Naive thymus-derived CD8-positive, alpha-beta T cell (primary cell): Measurements from ENCODE around the gene KCNQ1OT1. TPM values are rescaled to one million over a fixed set of nuclear protein-coding genes. Genes with fewer than 3 reads are reported as not detected.

Source experiments
- ATAC-seq, 2 donors: fragments of 150-1000 bp; cut with Tn5 transposase in 1 of 2; sonication (Bioruptor Pico), chemical (Tn5 transposase) in 1 of 2; 1 replicate in 1 of 2; 2 replicates in 1 of 2; pipeline ENCODE4 v1.10.0; 2021; ENCODE audit warnings: mild to moderate bottlenecking in 2 of 2, moderate library complexity in 2 of 2
- POLR2A ChIA-PET: fragments of 350-600 bp; sonication (Branson Sonifier 250); formaldehyde crosslinking; loops from one replicate; lab custom pipeline; 2021; ENCODE audit warnings: antibody characterized with exemption; lab: Charles Lee
- DNase-seq, 10 donors: peaks; one replicate each; pipeline versions ENCODE4 v3.0.0 to v3.0.0-alpha.2; 2020 to 2022
- H3K27ac Mint-ChIP-seq, 10 donors: one replicate each; pipeline ENCODE4 v1.8.0; 2020 to 2022; ENCODE audit warnings: mild to moderate bottlenecking in 10 of 10, mixed read lengths in 10 of 10, moderate library complexity in 4 of 10, inconsistent platforms in 1 of 10
- H3K27me3 Mint-ChIP-seq, 5 donors: one replicate each; pipeline ENCODE4 v1.8.0; 2021 to 2022; ENCODE audit warnings: mixed read lengths in 5 of 5
- H3K36me3 Mint-ChIP-seq, 3 donors: one replicate each; pipeline ENCODE4 v1.8.0; 2020 to 2022; ENCODE audit warnings: mixed read lengths in 3 of 3, mild to moderate bottlenecking in 2 of 3, inconsistent platforms in 1 of 3
- H3K4me1 Mint-ChIP-seq, 4 donors: one replicate each; pipeline ENCODE4 v1.8.0; 2021 to 2022; ENCODE audit warnings: mixed read lengths in 4 of 4
- H3K4me3 Mint-ChIP-seq, 10 donors: one replicate each; pipeline ENCODE4 v1.8.0; 2020 to 2022; ENCODE audit warnings: mild to moderate bottlenecking in 10 of 10, mixed read lengths in 10 of 10, moderate library complexity in 6 of 10, inconsistent platforms in 1 of 10
- H3K9me3 Mint-ChIP-seq, 9 donors: one replicate each; pipeline ENCODE4 v1.8.0; 2020 to 2022; ENCODE audit warnings: mixed read lengths in 9 of 9, mild to moderate bottlenecking in 3 of 9, inconsistent platforms in 1 of 9, moderate library complexity in 1 of 9
- polyA plus RNA-seq, 3 donors: library from polyadenylated mRNA; unstranded; fragments of 300-500 nt; fragmentation: Illumina TruSeq; gene quantifications; one replicate each; pipeline ENCODE4 v1.2.3, GENCODE V29; 2021
- total RNA-seq, 8 experiments: library from RNA in 2 of 8; stranded (reverse) in 2 of 8; gene quantifications; one replicate each; pipeline ENCODE4 v1.2.3 and lab custom pipeline; 2021 to 2026

The KCNQ1OT1 gene
- total RNA-seq (under 1 TPM; 0.21 to 0.22 TPM), polyA plus RNA-seq (under 1 TPM; 0.03 to 0.05 (median 0.05) TPM), total RNA-seq (lab: John Stamatoyannopoulos, UW) (11.6 to 39.2 (median 17.1) reads per million in 6 experiments)

DNA sequence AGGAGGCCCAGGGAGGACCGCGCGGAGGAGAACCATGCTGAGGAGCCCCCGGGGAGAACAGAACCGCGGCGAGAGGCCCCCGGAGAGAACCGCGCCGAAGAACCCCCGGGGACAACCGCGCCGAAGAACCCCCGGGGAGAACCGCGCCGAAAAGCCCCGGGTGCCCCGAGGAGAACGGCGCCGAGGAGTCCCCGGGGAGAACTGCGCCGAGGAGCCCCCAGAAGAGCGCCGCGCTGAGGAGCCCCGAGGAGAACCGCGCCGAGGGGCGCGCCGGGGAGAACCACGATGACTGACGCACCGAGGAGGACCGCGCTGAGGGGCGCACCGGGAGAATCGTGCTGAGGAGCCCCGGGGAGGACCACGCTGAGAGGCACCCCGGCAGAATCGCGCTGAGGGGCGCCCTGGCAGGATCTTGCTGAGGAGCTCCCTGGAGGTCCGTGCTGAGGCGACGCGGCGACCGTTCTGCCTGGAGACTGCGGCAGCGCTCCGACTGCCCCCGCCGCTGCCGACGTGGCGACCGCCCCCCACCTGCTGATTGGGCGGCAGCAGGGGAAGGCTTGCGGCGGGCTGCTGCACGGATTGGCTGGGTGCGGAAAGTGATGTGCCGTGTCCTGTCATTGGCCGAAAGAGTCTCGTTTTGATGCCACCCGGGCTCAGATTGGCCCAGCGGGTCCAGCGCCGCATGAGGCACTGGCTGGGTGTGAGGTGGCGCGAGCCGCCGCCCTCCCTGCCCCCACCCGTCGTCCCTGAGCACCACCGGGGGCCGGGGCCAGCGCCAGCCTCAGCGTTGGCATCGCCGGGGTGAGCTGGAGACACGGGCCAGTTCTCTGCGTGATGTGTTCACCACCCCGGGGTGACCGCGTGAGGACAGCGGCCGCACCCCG, at the start of gene KCNQ1OT1:
KCNQ1OT1 (minus strand) TSS at position 464 of the 884 bp plus-strand sequence.
- Mint-ChIP-seq H3K27me3 (no peaks in the 10 kb centered on the region), H3K4me1 (peaks cover 1 to 19% (median 10%) of the 10 kb centered on the region in 4 donors), H3K9me3 (peaks cover 0 to 6% (median 0%) of the 10 kb centered on the region in 9 donors), H3K36me3 (peaks cover 0 to 14% (median 10%) of the 10 kb centered on the region in 3 donors), H3K27ac (peak within 1 kb of the TSS in 6 of 10 donors; percentile 10 to 80 (median 64)), H3K4me3 (peak within 1 kb of the TSS; percentile 64 to 88 (median 77))
- POLR2A ChIA-PET = no interaction called here
- DNase-seq (peak; percentile 77 to 93 (median 85)), ATAC-seq (peak; percentile 94 to 95)

DNA sequence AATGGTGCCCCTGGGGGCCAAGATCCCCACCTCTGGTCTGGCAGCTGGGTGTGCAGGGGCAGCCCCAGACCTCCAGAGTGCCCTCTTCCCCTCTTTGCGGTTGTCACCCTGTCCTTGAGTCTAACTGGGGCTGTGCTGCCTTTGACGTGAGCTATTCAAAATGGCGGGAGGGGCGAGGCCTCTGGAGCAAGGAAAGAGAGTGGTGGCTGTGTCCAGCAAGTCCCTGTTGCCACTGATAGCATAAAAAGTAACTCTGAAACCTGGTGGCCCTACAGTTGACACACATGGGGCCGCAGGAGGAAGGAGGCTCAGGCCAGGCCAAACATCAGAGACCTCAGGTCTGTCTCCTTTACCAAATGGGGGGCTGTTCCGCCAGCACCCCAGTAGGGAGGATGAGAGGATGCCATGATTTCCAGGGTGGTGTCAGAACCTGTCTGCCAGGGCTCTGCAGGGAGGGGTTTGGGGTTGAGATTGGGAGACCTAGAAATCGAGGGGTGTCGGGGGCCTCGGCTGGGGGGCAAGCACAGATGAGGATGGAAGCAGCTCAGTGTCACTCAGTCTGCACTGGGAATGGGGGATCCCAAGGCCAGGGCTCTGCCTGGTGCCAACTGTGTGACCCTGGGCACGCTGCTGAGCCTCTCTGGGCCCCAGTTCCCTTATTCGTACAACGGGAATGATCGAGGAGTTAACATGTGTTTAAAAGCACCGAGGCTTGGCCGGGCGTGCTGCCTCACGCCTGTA, 49.2 kb upstream of the KCNQ1OT1 start:
- ATAC-seq = no peak
- H3K27me3 Mint-ChIP-seq = no peaks in the 10 kb centered on the region
- POLR2A ChIA-PET = no interaction called here
- no peak overlapping the region for H3K27ac Mint-ChIP-seq
- no peak overlapping the region for H3K4me3 Mint-ChIP-seq
- peak in 2 of 10 donors; percentile 0 to 32 for DNase-seq
- H3K36me3 Mint-ChIP-seq = peaks cover 4 to 22% (median 16%) of the 10 kb centered on the region in 3 donors
- peaks cover 0 to 7% (median 0%) of the 10 kb centered on the region in 4 donors for H3K4me1 Mint-ChIP-seq
- peaks cover 0 to 12% (median 0%) of the 10 kb centered on the region in 9 donors for H3K9me3 Mint-ChIP-seq

DNA sequence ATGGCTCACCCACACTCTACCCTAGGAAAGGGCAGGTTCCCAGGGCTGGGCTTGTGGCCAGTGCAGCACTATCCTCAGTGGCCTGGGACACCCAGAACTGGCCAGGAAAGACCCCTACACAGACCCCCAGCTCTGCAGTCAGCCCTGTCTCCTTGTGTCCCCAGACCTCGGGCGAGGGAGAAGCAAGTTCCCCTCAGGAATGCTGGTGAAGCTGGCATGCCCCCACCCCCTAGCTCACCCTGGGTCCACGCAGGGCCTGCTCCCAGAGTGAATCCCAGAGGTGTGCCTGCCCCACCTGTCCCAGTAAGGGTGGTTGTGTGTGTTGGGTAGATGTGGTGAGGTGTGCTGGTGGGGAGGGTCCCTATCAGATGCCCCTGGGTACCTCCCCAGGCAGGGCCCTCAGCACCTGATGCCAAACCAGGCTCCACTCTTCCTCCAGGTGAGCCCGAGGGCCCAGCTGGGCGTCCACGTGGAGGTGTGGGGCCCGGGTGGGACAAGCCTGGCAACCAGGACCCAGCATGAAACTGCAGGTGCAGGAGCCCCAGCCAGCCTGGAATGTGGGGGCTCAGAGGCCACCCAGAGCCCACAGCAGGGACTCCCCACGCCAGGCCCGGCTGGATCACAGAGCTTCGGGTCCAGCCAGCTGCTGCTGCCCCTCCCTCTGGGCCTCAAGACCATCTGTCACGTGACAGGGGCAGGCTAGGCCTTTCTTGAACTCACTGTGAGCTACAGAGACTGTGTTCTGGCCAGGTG, 48.4 kb upstream of the KCNQ1OT1 start:
- Mint-ChIP-seq H3K36me3 (peaks cover 0 to 16% (median 13%) of the 10 kb centered on the region in 3 donors), H3K4me1 (peaks cover 0 to 3% (median 0%) of the 10 kb centered on the region in 4 donors), H3K27me3 (no peaks in the 10 kb centered on the region), H3K9me3 (peaks cover 0 to 4% (median 0%) of the 10 kb centered on the region in 9 donors), H3K27ac (no peak overlapping the region), H3K4me3 (no peak overlapping the region)
- DNase-seq (peak in 2 of 10 donors; percentile 0 to 53), ATAC-seq (no peak)
- POLR2A ChIA-PET = no interaction called here

DNA sequence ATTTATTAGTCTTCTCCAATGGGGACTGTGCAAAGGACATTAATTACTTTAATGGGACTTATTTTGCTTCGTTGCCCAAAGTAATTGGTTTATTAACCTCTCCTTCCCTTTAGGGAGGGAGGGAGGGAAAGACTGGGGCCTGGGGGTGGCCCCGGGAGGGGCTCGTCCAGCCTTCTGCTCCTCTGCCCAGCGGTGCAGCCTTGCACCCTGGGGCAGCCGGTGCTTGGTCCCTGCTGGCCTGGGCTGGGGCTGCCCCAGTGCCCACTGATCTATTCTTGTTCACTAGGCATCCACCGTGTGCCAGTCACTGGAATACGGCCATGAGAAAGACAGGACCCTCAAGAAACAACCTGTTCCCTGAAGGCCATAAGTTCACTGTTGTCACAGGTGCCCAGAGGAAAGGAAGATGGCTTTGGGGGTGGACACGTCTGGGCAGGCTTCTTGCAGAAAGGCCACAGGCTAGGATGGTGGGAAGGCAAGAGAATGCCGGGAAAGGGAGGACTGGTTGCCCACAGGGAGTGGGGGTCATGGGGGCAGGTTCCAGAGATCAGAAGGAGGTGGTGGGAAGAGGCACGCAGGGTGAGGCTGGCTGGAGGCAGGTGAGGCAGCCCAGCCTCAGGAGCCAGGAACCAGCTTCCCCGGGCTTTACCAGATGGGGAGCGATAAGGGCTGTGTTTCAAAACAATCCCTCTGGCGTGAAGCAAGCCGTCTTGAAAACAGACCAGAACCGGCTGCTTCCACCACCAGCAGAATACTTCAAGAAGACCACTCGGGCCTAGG, 47.6 kb upstream of the KCNQ1OT1 start:
- DNase-seq (peak in 2 of 10 donors; percentile 0 to 37), ATAC-seq (no peak)
- H3K27ac Mint-ChIP-seq = no peak overlapping the region
- H3K27me3 Mint-ChIP-seq = no peaks in the 10 kb centered on the region
- POLR2A ChIA-PET = no interaction called here
- H3K4me1 Mint-ChIP-seq = peaks cover 0 to 3% (median 0%) of the 10 kb centered on the region in 4 donors
- no peaks in the 10 kb centered on the region for H3K9me3 Mint-ChIP-seq
- H3K4me3 Mint-ChIP-seq = no peak overlapping the region
- peaks cover 0 to 13% (median 11%) of the 10 kb centered on the region in 3 donors for H3K36me3 Mint-ChIP-seq

DNA sequence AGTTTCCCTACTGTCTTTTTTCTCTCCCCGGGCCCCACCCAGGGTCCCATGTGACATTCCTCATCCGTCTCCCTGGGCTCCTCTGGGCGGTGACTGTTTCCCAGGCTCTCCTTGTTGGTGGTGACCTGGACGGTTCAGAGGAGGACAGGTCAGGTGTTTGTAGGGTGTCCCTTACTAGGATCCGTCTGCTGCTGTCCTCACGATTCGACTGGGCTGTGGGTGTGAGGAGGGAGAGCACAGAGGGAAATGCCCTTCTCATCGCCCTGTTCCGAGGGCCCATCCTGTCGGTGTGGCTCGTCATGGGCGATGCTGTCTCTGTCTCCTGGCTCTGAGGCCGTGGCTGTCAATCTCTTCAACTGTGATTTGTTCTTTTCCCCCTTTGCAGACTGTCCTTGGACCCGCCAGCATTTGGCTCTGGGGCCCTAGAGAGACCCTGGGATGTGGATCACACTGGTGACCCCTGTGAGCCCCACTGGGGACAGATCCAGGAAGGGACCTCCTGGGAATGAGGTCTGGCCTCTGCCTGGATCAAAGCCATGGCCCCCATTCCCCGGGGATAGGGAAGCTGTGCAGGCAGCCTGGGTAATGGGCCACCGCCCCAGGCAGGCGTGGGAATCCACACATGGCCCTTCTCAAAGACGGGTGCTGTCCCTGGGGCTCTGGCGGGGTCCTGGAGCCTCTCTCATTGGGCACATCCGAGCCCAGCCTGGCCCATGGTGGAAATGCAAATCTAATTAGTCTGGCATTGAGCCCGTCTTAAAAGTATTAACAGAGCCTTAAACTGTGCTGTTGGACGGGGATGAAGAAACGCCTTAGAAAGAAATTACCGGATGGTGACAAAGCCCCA, 46.8 kb upstream of the KCNQ1OT1 start:
- no peak for ATAC-seq
- H3K9me3 Mint-ChIP-seq = no peaks in the 10 kb centered on the region
- no peak overlapping the region for H3K4me3 Mint-ChIP-seq
- H3K27me3 Mint-ChIP-seq = no peaks in the 10 kb centered on the region
- H3K36me3 Mint-ChIP-seq = peaks cover 0 to 13% (median 5%) of the 10 kb centered on the region in 3 donors
- peak in 2 of 10 donors; percentile 1 to 53 for DNase-seq
- peaks cover 0 to 2% (median 0%) of the 10 kb centered on the region in 4 donors for H3K4me1 Mint-ChIP-seq
- no peak overlapping the region for H3K27ac Mint-ChIP-seq
- POLR2A ChIA-PET = no interaction called here

DNA sequence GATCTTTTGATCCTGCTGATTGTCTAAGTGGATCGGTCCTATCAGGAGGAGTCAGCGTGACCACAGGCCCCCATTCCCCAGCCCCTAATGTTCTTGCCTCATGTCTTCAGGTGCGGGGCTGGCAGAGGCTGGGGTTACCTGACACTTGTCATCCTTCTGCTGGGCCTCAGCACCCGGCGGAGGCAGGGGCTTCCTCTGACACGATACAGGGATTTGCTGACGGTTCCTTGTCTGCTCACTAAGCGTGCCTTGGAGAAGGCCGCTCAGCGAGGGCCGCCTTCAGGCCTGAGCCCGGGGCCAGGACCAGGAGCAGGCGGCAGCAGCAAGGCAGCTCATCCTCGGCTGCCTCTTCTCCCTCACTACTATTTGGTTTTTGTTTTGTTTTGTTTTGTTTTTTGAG, 45.7 kb upstream of the KCNQ1OT1 start:
- DNase-seq (peak in 1 of 10 donors; percentile 48), ATAC-seq (no peak)
- Mint-ChIP-seq H3K4me1 (peaks cover 0 to 3% (median 0%) of the 10 kb centered on the region in 4 donors), H3K4me3 (no peak overlapping the region), H3K9me3 (no peaks in the 10 kb centered on the region), H3K36me3 (peaks cover 0 to 10% (median 5%) of the 10 kb centered on the region in 3 donors), H3K27ac (no peak overlapping the region), H3K27me3 (no peaks in the 10 kb centered on the region)
- POLR2A ChIA-PET = no interaction called here

DNA sequence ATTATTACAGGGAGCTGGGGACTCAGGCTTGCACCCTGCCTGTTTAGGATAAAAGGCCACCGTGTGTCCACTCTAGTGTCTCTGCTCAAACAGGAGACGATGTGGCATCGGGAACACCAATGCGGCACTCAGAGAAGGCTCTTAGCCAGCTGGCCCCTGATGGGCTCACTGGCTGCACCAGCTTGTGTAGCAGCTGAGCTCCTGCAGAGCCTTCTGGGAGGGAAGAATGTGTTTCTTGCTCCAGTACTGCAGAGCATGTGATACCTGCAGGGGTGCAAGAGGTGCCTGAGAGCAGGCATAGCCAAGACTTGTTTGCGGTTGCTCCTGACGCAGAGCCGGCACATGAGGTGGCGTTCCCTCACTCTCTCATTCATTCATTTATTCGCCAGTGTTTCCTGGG, 44.4 kb upstream of the KCNQ1OT1 start:
- H3K27me3 Mint-ChIP-seq = no peaks in the 10 kb centered on the region
- POLR2A ChIA-PET = no interaction called here
- ATAC-seq (no peak), DNase-seq (peak in 2 of 10 donors; percentile 0 to 23)
- no peak overlapping the region for H3K27ac Mint-ChIP-seq
- no peaks in the 10 kb centered on the region for H3K9me3 Mint-ChIP-seq
- no peak overlapping the region for H3K4me3 Mint-ChIP-seq
- peaks cover 0 to 3% (median 0%) of the 10 kb centered on the region in 4 donors for H3K4me1 Mint-ChIP-seq
- H3K36me3 Mint-ChIP-seq = peaks cover 0 to 7% (median 4%) of the 10 kb centered on the region in 3 donors

DNA sequence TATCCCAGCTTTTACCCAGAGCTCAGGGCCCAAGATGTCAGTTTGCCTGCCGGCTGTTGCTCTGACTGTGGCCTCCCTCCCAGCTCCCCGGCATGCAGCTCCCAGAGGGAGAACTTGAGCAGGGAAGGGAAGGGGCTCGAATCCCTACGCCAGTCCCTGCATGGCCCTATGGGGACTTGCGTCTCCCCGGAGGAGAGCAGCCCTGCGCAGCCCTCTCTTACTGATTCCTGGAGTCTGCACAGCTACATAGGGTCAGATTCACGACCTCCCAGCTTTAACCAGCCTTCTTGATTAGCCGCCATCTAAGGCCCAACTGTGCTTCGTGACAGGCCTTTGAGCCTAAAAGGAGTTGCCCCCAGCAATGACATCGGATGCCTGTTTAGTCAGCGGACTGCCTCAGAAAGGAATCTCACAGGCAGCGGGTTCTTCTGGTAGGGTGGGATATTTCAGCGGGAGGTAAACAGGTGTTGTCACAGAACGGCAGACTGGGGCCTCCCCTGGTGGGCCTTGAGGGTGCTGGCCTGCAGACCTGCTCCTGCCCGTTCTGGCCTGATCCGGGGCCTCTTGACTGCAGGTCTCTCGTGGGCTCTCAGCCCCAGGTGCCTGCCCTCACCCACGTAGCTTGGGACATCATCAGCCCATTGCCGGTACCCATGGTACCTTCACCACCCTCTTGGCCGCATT, 43.8 kb upstream of the KCNQ1OT1 start:
- H3K4me1 Mint-ChIP-seq = peaks cover 0 to 3% (median 0%) of the 10 kb centered on the region in 4 donors
- POLR2A ChIA-PET = no interaction called here
- no peaks in the 10 kb centered on the region for H3K27me3 Mint-ChIP-seq

DNA sequence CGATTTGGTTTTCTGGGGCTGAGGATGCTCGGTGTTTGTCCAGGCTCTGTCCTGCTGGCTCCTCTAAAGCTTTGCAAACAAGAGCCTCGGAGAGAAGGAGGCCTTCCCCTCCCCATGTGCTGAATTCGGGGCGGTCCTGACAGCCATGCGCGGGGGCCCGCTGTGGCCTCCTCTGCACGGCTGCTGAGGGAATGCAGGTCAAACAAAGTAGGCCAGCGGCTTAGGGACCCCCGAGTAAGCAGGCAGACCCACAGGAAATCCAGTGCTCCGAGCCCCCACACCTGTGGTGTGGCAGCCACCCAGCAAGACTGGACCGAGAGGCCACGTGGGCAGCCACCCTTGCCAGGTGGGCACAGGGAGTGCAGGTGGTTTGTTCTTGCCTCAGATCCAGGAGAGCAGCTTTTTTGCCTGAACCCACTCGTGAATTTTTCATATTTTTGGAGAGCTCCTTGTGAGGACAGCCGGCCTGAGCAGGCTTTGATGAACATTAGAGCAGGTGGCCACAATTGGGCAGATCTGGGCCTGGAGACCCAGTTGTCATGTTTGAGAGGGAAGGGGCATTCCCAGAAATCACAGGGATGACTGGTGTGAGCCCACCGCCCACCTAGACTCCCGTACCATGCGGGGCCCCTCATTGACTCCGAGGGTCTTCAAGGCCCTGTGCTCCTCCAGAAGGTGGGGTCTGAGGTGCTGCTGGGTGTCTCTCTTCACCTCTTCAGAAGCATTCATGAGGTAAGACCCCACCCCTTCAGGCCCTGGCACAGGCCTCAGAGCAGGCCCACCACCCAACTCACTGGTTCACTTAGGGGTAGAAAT, 43.0 kb upstream of the KCNQ1OT1 start:
- POLR2A ChIA-PET = no interaction called here
- peaks cover 0 to 4% (median 1%) of the 10 kb centered on the region in 4 donors for H3K4me1 Mint-ChIP-seq
- H3K27me3 Mint-ChIP-seq = no peaks in the 10 kb centered on the region
- no peaks in the 10 kb centered on the region for H3K9me3 Mint-ChIP-seq
- peak in 2 of 10 donors; percentile 0 to 24 for DNase-seq
- ATAC-seq = no peak
- H3K27ac Mint-ChIP-seq = no peak overlapping the region
- peaks cover 0 to 7% (median 0%) of the 10 kb centered on the region in 3 donors for H3K36me3 Mint-ChIP-seq
- no peak overlapping the region for H3K4me3 Mint-ChIP-seq

More for the DNA sequence above, 43.8 kb upstream of the KCNQ1OT1 start:
- ATAC-seq (no peak), DNase-seq (peak in 2 of 10 donors; percentile 1 to 26)
- Mint-ChIP-seq H3K4me3 (no peak overlapping the region), H3K9me3 (no peaks in the 10 kb centered on the region), H3K36me3 (peaks cover 0 to 7% (median 0%) of the 10 kb centered on the region in 3 donors), H3K27ac (no peak overlapping the region)

DNA sequence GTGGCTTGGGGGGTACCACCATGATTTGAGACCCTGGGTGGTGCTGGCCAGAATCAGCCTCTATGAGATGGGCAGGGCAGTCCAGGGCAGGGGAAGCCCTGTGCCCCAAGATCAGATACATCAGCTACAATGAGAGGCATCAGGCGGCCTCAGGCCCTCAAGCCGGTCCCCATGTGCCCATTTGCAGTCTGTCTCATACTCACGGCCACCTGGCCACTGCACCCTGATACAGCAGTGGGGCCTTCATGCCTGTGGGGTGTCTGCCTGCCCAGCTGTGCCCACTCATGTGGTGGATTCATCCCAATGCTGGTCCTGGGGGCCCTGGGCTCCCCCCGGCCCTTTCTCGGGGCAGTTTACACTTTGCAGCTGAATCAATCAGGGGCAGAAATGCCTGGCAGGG, 42.4 kb upstream of the KCNQ1OT1 start:
- H3K4me1 Mint-ChIP-seq = peaks cover 0 to 5% (median 2%) of the 10 kb centered on the region in 4 donors
- ATAC-seq = no peak
- no peak overlapping the region for H3K4me3 Mint-ChIP-seq
- no peaks in the 10 kb centered on the region for H3K9me3 Mint-ChIP-seq
- peaks cover 0 to 5% (median 0%) of the 10 kb centered on the region in 3 donors for H3K36me3 Mint-ChIP-seq
- H3K27me3 Mint-ChIP-seq = no peaks in the 10 kb centered on the region
- DNase-seq = no peak
- POLR2A ChIA-PET = no interaction called here
- H3K27ac Mint-ChIP-seq = no peak overlapping the region
